Measurements from ENCODE around the gene RALGDS. TPM values are rescaled to one million over a fixed set of nuclear protein-coding genes. Genes with fewer than 3 reads are reported as not detected.
"Not testable (repeated sequence)": the region's sequence is repeated elsewhere in the genome, so short reads cannot be mapped to it uniquely, and the experiment has no call there.

The RALGDS gene
- total RNA-seq, 2 experiments from 2014 or later = 85.7 to 102 TPM

DNA sequence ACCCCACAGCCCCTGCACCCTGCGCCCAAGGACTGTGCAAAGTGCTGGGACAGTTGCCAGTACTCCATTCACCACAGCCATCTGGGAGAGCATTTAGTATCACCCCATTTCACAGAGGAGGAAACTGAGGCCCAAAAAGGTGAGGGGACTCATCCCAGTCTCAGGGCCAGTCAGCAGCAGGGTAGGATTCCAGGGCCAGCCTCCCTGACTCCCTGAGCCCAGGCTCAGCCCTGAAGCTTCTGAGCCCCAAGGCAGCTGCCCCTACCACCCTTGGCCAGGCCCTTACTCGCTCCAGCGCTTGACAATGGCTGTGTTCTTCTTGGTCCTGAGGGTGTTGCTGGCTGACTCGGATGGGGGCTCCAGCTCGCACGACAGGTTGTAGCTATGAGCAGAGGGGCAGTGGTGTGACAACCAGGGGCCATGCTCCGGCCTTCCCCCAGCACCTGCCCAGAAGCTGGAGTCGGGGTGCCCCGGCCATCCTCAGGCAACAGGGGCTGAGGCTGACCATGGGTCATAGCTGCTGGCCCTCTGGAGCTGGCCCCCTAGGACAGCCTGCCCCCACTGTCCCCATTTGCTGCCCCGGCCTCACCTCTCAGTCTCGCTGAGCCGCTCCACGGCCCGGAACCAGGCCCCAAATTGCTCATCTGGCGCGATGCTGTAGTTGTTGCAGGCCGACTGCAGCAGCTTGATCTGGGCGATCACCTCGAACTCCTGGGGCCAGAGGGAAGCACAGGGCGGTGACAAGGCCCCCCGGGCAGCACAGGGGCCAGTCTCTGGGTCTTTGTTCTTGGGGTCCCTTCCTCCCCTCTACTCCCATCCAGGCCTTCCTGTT is 18.6 kb downstream of the RALGDS start:
- ATAC-seq (no peak), DNase-seq (no peak)
- CTCF ChIA-PET = interaction anchor here (0.7 to 22.3 kb wide), 6 partner anchors 8 to 44 kb away, joined by 3 to 421 read pairs (median 3); no protein-coding TSS in a partner anchor
- Mint-ChIP-seq H3K36me3 (ENCODE audit: low read depth) (peaks cover 65% of the 10 kb centered on the region), H3K4me3 (no peak overlapping the region), H3K27me3 (ENCODE audit: low read depth) (no peaks in the 10 kb centered on the region), H3K9me3 (ENCODE audit: insufficient read depth) (no peaks in the 10 kb centered on the region), H3K4me1 (ENCODE audit: low read depth) (peaks cover 5% of the 10 kb centered on the region), H3K27ac (no peak overlapping the region)
- POLR2A ChIA-PET = interaction anchor here (0.8 to 2.0 kb wide), 2 partner anchors 31 to 42 kb away, joined by 4 to 13 read pairs; no protein-coding TSS in a partner anchor

DNA sequence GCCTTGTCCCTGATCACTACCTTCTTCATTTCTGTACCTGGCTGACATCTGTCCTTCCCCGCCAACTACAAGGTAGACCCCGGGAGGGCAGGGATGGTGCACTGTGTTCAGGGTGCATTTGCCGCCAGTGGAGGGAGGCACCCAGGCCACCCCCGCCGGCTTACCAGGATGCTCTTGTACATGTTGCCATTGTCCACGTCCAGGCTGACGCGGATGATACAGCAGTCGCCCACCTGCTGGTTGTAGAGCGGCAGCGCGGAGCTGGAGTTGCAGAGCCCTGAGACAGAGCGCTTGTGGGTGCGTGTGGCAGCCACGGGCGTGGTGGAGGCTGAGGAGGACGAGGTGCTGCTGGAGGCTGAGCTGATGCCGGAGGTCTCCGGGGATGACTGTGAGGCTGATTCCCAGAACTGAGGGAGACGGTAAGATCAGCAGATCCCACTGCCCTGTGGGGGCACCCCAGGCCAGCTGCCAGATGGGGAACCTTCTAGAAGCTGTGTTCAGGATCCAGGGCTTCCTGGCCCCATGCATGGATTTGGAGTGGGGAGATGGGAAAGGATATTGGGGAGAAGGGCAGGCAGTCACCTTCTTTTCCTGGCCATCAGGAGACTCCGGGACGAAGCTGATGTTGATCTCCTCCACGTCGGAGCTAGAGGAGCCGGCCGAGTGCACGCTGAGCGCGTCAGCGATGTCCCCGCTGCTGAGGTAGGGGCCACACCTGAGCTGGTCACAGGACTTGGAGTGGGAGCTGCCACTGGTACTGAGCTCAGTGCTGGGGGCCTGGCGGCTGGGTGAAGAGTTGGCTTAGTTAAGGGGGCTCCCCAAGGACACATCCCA is 19.5 kb downstream of the RALGDS start:
- Mint-ChIP-seq H3K9me3 (ENCODE audit: insufficient read depth) (peaks cover 2% of the 10 kb centered on the region), H3K27me3 (ENCODE audit: low read depth) (no peaks in the 10 kb centered on the region), H3K4me1 (ENCODE audit: low read depth) (peaks cover 4% of the 10 kb centered on the region), H3K36me3 (ENCODE audit: low read depth) (peaks cover 69% of the 10 kb centered on the region), H3K27ac (no peak overlapping the region), H3K4me3 (no peak overlapping the region)
- DNase-seq = no peak
- ChIA-PET POLR2A (interaction anchor here (0.8 kb wide), 1 partner anchor 32 kb away, joined by 4 read pairs; no protein-coding TSS in a partner anchor), CTCF (interaction anchor here (0.7 to 22.3 kb wide), 6 partner anchors 8 to 45 kb away, joined by 3 to 421 read pairs (median 3); no protein-coding TSS in a partner anchor)
- no peak for ATAC-seq

DNA sequence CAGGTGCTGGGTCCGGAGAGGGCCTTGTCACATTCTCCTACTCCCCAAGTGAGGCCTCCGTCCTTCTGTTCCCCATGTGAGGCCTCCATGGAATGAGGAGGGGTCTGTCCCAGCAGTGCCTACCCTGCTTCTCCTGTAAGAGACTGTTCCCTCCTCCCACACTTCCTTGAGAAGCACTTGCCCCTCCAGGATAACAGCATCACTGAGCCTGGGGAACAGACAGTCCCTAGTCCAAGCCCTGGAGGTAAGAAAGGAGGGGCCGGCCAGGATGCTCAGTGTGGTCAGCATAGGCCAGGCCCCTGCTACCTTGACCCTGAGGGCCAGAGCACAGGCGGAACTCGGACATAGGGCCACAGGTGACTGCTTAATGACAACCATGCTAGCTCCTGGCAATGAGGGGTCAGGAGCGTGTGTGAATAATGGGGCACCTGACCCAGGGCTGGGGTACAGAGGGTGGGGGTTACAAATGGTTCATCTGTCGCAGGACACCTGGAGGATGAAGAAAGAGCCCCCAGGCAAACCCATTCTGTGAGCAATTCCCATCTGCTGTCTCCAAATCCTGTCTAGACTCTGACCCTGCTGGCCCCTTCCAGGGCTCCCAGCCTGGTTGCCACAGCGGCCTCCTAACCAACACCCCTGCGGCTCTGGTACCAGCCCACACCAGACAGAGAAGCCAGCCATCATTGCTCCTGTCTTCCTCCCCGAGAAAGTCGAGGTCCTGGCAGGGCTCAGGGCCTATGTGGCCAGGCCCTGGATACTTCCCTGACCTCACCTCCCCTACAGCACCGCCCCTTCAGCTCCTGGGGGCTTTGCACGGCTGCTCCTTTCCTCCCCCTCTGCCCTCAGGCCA is 20.3 kb downstream of the RALGDS start:
- Mint-ChIP-seq H3K27me3 (ENCODE audit: low read depth) (no peaks in the 10 kb centered on the region), H3K36me3 (ENCODE audit: low read depth) (peaks cover 74% of the 10 kb centered on the region)

GRCh38 chr9:133099726-133100505 is 21.1 kb downstream of the RALGDS start:
- H3K4me3 Mint-ChIP-seq = no peak overlapping the region
- POLR2A ChIA-PET = interaction anchor here (1.4 kb wide), 1 partner anchor 44 kb away, joined by 5 read pairs; no protein-coding TSS in a partner anchor
- no peaks in the 10 kb centered on the region for H3K4me1 Mint-ChIP-seq (ENCODE audit: low read depth)
- ATAC-seq (no peak), DNase-seq (no peak)
- CTCF ChIA-PET = interaction anchor here (22.3 kb wide), 1 partner anchor 46 kb away, joined by 421 read pairs; no protein-coding TSS in a partner anchor
- peaks cover 14% of the 10 kb centered on the region for H3K9me3 Mint-ChIP-seq (ENCODE audit: insufficient read depth)
- no peak overlapping the region for H3K27ac Mint-ChIP-seq
- H3K27me3 Mint-ChIP-seq (ENCODE audit: low read depth) = no peaks in the 10 kb centered on the region
- H3K36me3 Mint-ChIP-seq (ENCODE audit: low read depth) = peaks cover 76% of the 10 kb centered on the region

More for the DNA sequence above, 20.3 kb downstream of the RALGDS start:
- Mint-ChIP-seq H3K9me3 (ENCODE audit: insufficient read depth) (peaks cover 9% of the 10 kb centered on the region), H3K4me3 (no peak overlapping the region), H3K4me1 (ENCODE audit: low read depth) (no peaks in the 10 kb centered on the region), H3K27ac (no peak overlapping the region)
- ChIA-PET POLR2A (no interaction called here), CTCF (interaction anchor here (1.1 to 22.3 kb wide), 3 partner anchors 13 to 45 kb away, joined by 3 to 421 read pairs (median 3); no protein-coding TSS in a partner anchor)
- no peak for DNase-seq
- ATAC-seq = no peak

GRCh38 chr9:133098871-133099270 is 22.2 kb downstream of the RALGDS start:
- Mint-ChIP-seq H3K27me3 (ENCODE audit: low read depth) (no peaks in the 10 kb centered on the region), H3K4me3 (no peak overlapping the region), H3K9me3 (ENCODE audit: insufficient read depth) (peaks cover 14% of the 10 kb centered on the region), H3K4me1 (ENCODE audit: low read depth) (no peaks in the 10 kb centered on the region), H3K36me3 (ENCODE audit: low read depth) (peaks cover 71% of the 10 kb centered on the region), H3K27ac (no peak overlapping the region)
- ChIA-PET POLR2A (interaction anchor here (1.1 to 1.4 kb wide), 2 partner anchors 45 to 48 kb away, joined by 4 to 5 read pairs; no protein-coding TSS in a partner anchor), CTCF (interaction anchor here (22.3 kb wide), 1 partner anchor 47 kb away, joined by 421 read pairs; no protein-coding TSS in a partner anchor)
- DNase-seq (no peak), ATAC-seq (no peak)

GRCh38 chr9:133098104-133098754 is 22.8 kb downstream of the RALGDS start:
- POLR2A ChIA-PET = interaction anchor here (1.1 kb wide), 1 partner anchor 49 kb away, joined by 4 read pairs; no protein-coding TSS in a partner anchor

DNA sequence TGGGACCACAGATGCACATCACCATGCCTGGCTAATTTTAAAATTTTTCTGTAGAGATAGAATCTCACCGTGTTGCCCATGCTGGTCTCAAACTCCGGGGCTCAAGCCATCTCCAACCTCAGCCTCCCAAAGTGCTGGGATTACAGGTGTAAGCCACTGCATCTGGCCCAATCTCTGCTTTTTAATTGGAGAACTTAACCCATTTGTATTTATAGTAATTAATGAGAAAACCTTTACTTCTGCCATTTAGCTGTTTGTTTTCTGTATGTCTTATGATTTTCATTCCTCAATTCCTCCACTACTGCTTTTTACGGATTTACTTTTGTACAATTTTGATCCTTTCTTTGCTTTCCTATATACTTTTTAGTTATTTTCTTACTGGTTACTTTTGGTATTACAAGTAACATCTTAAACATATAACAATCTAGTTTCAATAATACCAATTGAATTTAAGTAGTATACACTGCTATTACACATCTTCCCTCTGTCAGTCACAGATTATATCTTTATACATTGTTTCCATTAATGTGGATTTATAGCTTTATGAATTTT is 26.1 kb downstream of the RALGDS start:
- ChIA-PET POLR2A (no interaction called here), CTCF (interaction anchor here (0.8 to 4.2 kb wide), 9 partner anchors 24 to 73 kb away, joined by 3 to 21 read pairs (median 4); no protein-coding TSS in a partner anchor)
- H3K4me1 Mint-ChIP-seq (ENCODE audit: low read depth) = peaks cover 2% of the 10 kb centered on the region
- peaks cover 45% of the 10 kb centered on the region for H3K36me3 Mint-ChIP-seq (ENCODE audit: low read depth)
- ATAC-seq = no peak
- no peaks in the 10 kb centered on the region for H3K27me3 Mint-ChIP-seq (ENCODE audit: low read depth)
- H3K4me3 Mint-ChIP-seq = no peak overlapping the region
- H3K9me3 Mint-ChIP-seq (ENCODE audit: insufficient read depth) = peaks cover 14% of the 10 kb centered on the region
- no peak overlapping the region for H3K27ac Mint-ChIP-seq
- no peak for DNase-seq

More at GRCh38 chr9:133098104-133098754, 22.8 kb downstream of the RALGDS start:
- DNase-seq (no peak), ATAC-seq (no peak)
- H3K4me3 Mint-ChIP-seq = no peak overlapping the region
- no peaks in the 10 kb centered on the region for H3K27me3 Mint-ChIP-seq (ENCODE audit: low read depth)
- peaks cover 70% of the 10 kb centered on the region for H3K36me3 Mint-ChIP-seq (ENCODE audit: low read depth)
- peaks cover 14% of the 10 kb centered on the region for H3K9me3 Mint-ChIP-seq (ENCODE audit: insufficient read depth)
- H3K4me1 Mint-ChIP-seq (ENCODE audit: low read depth) = no peaks in the 10 kb centered on the region
- CTCF ChIA-PET = interaction anchor here (22.3 kb wide), 1 partner anchor 48 kb away, joined by 421 read pairs; no protein-coding TSS in a partner anchor
- no peak overlapping the region for H3K27ac Mint-ChIP-seq

DNA sequence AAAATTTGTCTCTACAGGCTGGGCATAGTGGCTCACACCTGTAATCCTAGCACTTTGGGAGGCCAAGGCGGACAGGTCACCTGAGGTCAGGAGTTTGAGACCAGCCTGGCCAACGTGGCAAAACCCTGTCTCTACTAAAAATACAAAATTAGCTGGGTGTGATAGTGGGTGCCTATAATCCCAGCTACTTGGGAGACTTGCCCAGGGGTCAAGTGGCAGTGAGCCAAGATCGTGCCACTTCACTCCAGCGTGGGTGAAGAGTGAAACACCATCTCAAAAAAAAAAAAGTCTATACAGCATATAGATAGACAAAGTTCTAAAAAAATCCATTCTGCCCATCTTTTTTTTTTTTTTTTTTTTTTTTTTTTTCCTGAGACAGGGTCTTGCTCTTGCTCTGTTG is 26.7 kb downstream of the RALGDS start:
- ATAC-seq; H3K27ac Mint-ChIP-seq; H3K4me3 Mint-ChIP-seq; POLR2A ChIA-PET; H3K27me3 Mint-ChIP-seq (ENCODE audit: low read depth); DNase-seq; H3K4me1 Mint-ChIP-seq (ENCODE audit: low read depth): not testable (repeated sequence)
- H3K9me3 Mint-ChIP-seq (ENCODE audit: insufficient read depth) = peaks cover 14% of the 10 kb centered on the region
- CTCF ChIA-PET = interaction anchor here (0.8 to 4.2 kb wide), 6 partner anchors 8 to 72 kb away, joined by 3 to 21 read pairs (median 3); no protein-coding TSS in a partner anchor
- peaks cover 40% of the 10 kb centered on the region for H3K36me3 Mint-ChIP-seq (ENCODE audit: low read depth)

DNA sequence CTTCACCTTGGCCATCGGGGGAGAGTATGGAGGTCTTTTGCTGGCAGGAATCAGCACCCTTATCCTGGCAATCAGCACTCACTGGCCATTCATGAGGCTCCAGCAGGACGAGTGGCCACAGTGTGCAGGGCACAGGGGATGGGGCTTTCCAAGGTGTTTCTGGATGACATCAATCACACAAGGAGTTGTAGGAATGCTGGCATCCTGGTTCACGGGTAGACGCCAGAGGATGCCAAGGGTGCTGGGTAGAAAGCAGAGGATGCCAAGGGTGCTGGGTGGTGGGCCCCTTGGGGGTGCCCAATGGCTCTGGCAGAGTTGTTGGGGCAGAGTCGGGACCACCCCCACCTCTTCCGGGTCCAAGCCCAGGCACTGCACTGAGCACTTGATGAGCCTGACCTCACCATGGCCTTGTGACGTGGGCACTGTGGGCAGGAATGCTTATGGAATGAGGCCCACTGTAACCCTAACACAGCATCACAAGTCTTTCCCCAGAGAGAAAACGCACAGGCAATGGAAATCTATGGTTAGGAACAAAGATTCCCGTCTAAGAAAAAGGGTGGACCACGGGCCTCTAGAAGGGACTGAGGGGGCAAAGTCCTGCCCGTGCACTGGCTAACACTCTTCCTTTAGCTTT is 30.2 kb downstream of the RALGDS start:
- ATAC-seq = no peak
- no peak overlapping the region for H3K27ac Mint-ChIP-seq
- no peaks in the 10 kb centered on the region for H3K27me3 Mint-ChIP-seq (ENCODE audit: low read depth)
- peaks cover 5% of the 10 kb centered on the region for H3K9me3 Mint-ChIP-seq (ENCODE audit: insufficient read depth)
- peaks cover 2% of the 10 kb centered on the region for H3K4me1 Mint-ChIP-seq (ENCODE audit: low read depth)
- no peak for DNase-seq
- H3K4me3 Mint-ChIP-seq = no peak overlapping the region
- peaks cover 8% of the 10 kb centered on the region for H3K36me3 Mint-ChIP-seq (ENCODE audit: low read depth)
- POLR2A ChIA-PET = no interaction called here
- CTCF ChIA-PET = interaction anchor here (1.1 to 1.8 kb wide), 4 partner anchors 21 to 54 kb away, joined by 3 to 8 read pairs (median 4); no protein-coding TSS in a partner anchor
